ENCODE data around the gene NTSR1.

NTSR1 gene

DNA sequence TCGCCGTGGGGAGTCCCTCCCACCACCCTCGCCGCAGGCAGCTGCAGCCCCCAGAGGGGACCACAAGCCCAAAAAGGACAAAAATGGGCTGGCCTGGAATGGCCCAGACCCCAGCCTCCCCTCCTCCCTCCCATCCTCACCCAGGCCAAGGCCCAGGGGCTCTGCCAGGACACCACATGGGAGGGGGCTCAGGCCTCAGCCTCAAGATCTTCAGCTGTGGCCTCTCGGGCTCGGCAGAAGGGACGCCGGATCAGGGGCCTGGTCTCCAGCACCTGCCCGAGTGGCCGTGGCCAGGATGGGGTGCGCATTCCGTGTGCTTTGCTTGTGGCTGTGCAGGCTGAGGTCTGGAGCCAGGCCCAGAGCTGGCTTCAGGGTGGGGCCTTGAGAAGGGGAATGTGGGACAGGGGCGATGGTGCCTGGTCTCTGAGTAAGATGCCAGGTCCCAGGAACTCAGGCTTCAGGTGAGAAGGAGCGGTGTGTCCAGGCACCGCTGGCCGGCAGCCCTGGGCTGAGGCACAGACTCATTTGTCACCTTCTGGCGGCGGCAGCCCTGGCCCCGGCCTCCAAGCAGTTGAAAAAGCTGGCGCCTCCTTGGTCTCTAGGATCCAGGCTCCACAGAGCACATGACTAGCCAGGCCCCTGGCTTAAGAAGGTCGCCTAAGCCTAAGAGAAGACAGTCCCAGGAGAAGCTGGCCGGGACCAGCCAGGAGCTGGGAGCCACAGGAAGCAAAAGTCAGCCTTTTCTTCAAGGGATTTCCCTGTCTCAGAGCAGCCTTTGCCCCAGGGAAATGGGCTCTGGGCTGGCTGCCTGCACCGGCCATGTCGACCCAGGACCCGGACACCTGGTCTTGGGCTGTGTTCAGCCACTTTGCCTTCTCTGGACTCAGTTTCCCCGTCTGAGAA lies 52.5 kb downstream of the NTSR1 start:
- in situ Hi-C loops (cut with MboI; ENCODE audit: low sequenced_read_pairs, unreplicated experiment) = no loop called here
- DNase-seq (ENCODE audit: low spot score) = no peak
- TF ChIP-seq, protein P1, sequence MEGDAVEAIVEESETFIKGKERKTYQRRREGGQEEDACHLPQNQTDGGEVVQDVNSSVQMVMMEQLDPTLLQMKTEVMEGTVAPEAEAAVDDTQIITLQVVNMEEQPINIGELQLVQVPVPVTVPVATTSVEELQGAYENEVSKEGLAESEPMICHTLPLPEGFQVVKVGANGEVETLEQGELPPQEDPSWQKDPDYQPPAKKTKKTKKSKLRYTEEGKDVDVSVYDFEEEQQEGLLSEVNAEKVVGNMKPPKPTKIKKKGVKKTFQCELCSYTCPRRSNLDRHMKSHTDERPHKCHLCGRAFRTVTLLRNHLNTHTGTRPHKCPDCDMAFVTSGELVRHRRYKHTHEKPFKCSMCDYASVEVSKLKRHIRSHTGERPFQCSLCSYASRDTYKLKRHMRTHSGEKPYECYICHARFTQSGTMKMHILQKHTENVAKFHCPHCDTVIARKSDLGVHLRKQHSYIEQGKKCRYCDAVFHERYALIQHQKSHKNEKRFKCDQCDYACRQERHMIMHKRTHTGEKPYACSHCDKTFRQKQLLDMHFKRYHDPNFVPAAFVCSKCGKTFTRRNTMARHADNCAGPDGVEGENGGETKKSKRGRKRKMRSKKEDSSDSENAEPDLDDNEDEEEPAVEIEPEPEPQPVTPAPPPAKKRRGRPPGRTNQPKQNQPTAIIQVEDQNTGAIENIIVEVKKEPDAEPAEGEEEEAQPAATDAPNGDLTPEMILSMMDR (IDR thresholded peaks at IDR 0.05; ENCODE audit: borderline replicate concordance, control extremely low read depth, extremely low read depth, insufficient read depth, missing control alignments) = no peak

DNA sequence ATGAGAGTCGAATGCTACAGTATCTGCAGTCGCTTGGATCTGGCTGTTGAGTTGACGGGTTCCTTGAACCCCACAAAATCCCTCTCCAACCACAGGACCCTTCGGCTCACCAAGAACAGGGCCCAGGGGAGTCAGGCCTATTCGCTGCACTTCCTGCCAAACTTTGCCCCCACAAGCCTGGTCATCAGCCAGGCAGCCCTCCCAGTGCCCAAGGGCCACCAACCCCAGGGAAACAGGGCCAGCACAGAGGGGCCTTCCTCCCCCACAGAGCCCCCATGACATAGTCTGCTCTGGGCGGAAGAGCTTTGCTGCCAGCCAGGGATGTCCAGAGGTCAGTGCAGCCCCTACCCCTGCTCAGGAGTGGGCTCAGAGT lies 53.1 kb downstream of the NTSR1 start:
- in situ Hi-C loops (cut with MboI; ENCODE audit: low sequenced_read_pairs, unreplicated experiment) = no loop called here
- DNase-seq (ENCODE audit: low spot score) = no peak
- TF ChIP-seq, protein P1 (IDR thresholded peaks at IDR 0.05; ENCODE audit: borderline replicate concordance, control extremely low read depth, extremely low read depth, insufficient read depth, missing control alignments) = no peak

DNA sequence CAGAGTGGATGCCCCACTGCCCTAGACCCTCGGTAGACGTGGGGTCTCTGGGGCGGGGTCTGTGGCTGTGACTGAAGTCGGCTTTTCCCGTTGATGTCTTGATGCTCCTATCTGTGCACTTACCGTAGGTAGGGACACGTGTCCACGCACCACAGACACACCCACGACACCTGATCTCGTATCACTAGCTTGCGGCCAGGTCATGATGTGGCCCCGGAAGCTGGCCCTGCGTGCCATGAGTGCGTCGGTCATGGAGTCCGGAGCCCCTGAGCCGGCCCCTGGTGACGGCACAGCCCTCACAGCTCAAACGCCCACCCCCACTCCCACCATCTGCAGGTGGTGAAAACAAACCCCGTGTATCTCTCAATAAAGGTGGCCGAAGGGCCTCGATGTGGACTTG lies 53.7 kb downstream of the NTSR1 start:
- in situ Hi-C loops (cut with MboI; ENCODE audit: low sequenced_read_pairs, unreplicated experiment) = no loop called here

DNA sequence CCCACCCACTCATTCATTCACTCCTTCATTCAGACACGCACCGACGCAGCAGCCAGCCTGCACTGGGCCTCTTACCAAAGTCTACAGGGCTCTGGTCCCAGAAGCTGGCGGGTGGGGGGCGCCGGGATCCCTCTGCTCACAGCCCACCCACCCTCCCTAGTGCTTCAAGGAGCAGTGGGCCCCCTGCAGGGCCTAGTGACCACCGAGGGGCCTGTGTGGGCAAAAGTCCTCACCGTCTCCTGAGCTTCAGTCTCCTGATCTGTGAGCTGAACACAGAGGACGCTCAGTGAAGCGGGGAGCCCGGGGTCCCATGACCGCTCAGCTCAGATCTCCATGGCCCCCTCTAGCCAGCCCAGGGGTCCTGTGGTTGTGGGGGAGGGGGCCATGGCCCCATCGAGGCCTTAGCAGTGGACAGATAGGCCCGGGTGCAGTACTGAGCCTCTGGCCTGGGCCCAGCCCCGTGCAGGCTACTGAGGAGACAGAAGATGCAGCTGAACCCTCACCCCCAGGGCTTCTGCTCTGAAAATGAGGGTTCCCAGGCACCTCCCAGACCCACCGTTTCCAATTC lies 54.2 kb downstream of the NTSR1 start:
- TF ChIP-seq, protein P1 (IDR thresholded peaks at IDR 0.05; ENCODE audit: borderline replicate concordance, control extremely low read depth, extremely low read depth, insufficient read depth, missing control alignments) = no peak
- in situ Hi-C loops (cut with MboI; ENCODE audit: low sequenced_read_pairs, unreplicated experiment) = no loop called here
- DNase-seq (ENCODE audit: low spot score) = no peak

More for the DNA sequence above, 53.7 kb downstream of the NTSR1 start:
- TF ChIP-seq, protein P1 (IDR thresholded peaks at IDR 0.05; ENCODE audit: borderline replicate concordance, control extremely low read depth, extremely low read depth, insufficient read depth, missing control alignments) = no peak
- DNase-seq (ENCODE audit: low spot score) = no peak

DNA sequence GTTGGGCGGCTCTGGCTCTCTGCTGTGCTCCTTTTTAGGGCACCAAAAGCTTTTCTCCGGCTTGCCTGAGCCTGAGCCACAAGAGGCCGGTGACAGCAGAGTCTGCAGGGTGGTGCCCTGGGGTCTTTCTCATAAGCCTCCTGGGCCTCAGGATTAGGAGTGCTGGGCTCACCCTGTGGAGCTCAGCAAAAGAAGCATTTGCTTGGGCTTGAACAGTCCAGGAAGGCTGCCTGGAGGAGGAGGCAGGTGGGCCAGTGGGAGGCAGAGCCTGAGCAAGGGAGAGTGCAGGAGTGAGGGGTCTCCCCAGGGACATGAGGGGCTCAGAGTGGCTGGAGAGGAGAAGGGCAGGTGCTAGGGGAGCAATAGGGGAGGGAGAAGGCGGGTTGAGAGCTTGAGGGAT lies 54.8 kb downstream of the NTSR1 start:
- in situ Hi-C loops (cut with MboI; ENCODE audit: low sequenced_read_pairs, unreplicated experiment) = no loop called here
- DNase-seq (ENCODE audit: low spot score) = no peak
- TF ChIP-seq, protein P1 (IDR thresholded peaks at IDR 0.05; ENCODE audit: borderline replicate concordance, control extremely low read depth, extremely low read depth, insufficient read depth, missing control alignments) = no peak

DNA sequence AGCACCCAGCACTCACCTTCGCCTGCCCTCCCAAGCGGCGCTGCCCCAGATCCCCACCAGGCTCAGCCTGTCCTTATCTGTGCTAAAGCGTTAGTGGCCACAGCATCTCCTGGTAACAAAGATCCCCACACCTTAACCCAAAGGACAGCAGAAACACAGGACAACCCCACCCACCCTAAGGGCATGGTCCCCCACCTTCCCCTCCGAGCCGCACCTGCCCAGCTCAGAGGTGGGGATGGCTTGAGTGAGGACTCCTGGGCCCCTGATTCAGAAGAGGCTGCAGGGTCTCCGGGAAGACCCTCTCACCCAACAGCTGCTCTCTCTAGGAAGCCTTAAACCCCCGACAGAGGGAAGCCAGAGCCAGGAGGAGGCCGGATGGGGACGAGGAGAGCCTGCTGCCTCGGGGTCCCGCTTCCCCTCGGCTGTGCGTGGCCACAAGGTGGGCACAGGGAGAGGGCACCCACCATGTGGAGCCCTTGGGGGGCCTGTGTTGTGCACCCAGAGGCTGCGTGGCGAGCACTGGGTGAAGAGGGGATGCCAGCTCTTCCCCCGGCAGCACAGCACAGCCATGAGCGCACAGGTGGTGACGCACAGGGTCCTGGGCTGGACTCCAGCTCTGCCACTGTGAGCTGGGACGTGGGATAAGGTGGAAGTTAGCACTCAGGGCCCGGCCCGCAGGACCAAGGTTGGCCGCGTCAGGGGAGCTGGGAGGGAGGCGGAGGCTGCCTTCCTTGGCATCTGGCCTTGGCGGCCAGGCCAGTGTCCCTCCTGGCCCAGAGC lies 55.7 kb downstream of the NTSR1 start:
- TF ChIP-seq, protein P1 (IDR thresholded peaks at IDR 0.05; ENCODE audit: borderline replicate concordance, control extremely low read depth, extremely low read depth, insufficient read depth, missing control alignments) = no peak
- in situ Hi-C loops (cut with MboI; ENCODE audit: low sequenced_read_pairs, unreplicated experiment) = no loop called here
- no peak for DNase-seq (ENCODE audit: low spot score)

All from GM13976 (cell line).